Measurements from ENCODE around the gene PHF12. TPM values are rescaled to one million over a fixed set of nuclear protein-coding genes. Genes with fewer than 3 reads are reported as not detected.
A peak's percentile ranks its signal among the peaks of the same experiment; 100 is the strongest.

The PHF12 gene
- total RNA-seq, 3 donors from 2014 or later (not counting 1 experiment from before 2014, with no cell fraction given) = 163 to 177 (median 171) TPM

DNA sequence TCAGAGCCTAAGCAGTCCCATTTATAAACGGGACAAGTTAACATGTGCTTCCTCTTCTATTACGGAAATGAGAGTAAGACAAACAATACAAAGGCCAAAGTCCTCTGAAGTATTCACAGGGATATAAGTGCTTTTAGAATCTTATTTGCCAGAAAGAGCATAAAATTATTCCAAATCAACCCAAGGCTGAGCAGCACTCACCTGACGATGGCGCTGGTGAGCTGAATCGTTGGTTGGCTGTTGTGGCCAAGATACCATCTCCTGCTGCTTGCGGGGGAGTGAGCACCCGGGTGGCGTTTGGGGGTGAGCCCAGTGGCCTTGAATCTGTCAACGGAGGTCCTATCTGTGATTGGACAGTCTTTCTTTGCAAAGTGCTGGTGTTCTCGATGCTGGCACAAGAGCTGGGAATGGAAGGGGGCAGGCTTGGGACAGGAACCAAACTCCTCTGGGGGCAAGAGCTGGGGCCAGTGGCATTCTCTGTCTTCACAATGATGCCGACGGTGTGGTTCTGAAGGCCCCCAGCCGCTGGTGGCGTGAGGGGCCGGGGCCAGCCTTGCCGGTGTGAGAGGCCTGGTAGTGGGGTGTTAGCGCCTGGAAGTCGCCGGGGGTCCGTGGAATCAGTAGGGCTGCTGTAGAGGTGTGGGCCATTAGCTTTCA, 38.9 kb downstream of the PHF12 start:
- Mint-ChIP-seq H3K4me3 (no peak overlapping the region), H3K4me1 (peaks cover 0 to 6% of the 10 kb centered on the region in 2 donors), H3K36me3 (peaks cover 20% of the 10 kb centered on the region), H3K27me3 (ENCODE audit: low read depth in 2 of 2) (no peaks in the 10 kb centered on the region), H3K27ac (peak overlapping the region in 1 of 2 donors; percentile 58), H3K9me3 (no peaks in the 10 kb centered on the region)
- Histone ChIP-seq H3K36me3 (ENCODE audit: control insufficient read depth, insufficient read depth, low read length) (peaks cover 96% of the 10 kb centered on the region), H3K9me3 (ENCODE audit: control insufficient read depth, insufficient read depth, low read length) (no peaks in the 10 kb centered on the region), H3K4me3 (ENCODE audit: low read length) (no peak overlapping the region), H3K27ac (ENCODE audit: low read length) (no peak overlapping the region), H3K4me1 (ENCODE audit: control insufficient read depth, insufficient read depth, low read length) (no peaks in the 10 kb centered on the region), H3K27me3 (ENCODE audit: control insufficient read depth, insufficient read depth, low read length) (no peaks in the 10 kb centered on the region)
- 93% methylated on average over 20 of the region's 20 CpGs for WGBS (ENCODE audit: insufficient coverage)
- intact Hi-C loops (cut with micrococcal nuclease) = no loop called here
- TF ChIP-seq, protein P1, sequence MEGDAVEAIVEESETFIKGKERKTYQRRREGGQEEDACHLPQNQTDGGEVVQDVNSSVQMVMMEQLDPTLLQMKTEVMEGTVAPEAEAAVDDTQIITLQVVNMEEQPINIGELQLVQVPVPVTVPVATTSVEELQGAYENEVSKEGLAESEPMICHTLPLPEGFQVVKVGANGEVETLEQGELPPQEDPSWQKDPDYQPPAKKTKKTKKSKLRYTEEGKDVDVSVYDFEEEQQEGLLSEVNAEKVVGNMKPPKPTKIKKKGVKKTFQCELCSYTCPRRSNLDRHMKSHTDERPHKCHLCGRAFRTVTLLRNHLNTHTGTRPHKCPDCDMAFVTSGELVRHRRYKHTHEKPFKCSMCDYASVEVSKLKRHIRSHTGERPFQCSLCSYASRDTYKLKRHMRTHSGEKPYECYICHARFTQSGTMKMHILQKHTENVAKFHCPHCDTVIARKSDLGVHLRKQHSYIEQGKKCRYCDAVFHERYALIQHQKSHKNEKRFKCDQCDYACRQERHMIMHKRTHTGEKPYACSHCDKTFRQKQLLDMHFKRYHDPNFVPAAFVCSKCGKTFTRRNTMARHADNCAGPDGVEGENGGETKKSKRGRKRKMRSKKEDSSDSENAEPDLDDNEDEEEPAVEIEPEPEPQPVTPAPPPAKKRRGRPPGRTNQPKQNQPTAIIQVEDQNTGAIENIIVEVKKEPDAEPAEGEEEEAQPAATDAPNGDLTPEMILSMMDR (IDR thresholded peaks at IDR 0.05) = peak; percentile 7
- ATAC-seq = no peak
- DNase-seq = peak in 1 of 2 donors; percentile 47

DNA sequence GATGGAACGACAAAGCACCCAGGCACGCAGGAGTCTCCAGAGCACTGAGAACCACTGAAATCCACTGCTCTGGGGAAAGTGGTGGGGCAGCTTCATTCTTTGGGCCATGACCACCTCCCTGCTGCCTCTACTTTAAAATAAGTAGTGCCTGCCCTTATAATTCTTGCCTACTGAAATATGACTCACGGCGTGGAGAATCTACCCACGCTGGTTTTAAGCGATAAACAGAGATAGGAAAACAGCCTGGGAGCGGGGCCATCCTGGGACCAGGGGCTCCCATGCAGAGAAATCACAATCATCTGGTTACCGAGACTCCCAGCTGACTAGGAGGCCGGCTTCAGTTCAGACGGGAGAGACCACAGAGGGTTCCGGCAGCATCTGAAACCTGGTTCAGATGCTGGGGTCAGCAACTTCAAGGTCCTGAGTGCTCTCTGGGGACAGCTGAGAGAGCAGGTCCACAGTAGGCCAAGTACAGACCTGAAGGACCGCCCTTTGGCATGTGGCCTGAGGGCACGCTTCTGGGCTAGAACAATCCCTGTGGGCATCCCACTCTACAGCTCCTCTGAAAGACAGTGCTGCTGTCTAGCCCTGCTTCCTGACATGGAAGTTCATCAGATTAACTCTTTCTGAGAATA, 39.8 kb downstream of the PHF12 start:
- TF ChIP-seq, protein P1 (IDR thresholded peaks at IDR 0.05) = no peak
- Histone ChIP-seq H3K27me3 (ENCODE audit: control insufficient read depth, insufficient read depth, low read length) (no peaks in the 10 kb centered on the region), H3K9me3 (ENCODE audit: control insufficient read depth, insufficient read depth, low read length) (no peaks in the 10 kb centered on the region), H3K4me3 (ENCODE audit: low read length) (no peak overlapping the region), H3K36me3 (ENCODE audit: control insufficient read depth, insufficient read depth, low read length) (peaks cover 96% of the 10 kb centered on the region), H3K27ac (ENCODE audit: low read length) (no peak overlapping the region), H3K4me1 (ENCODE audit: control insufficient read depth, insufficient read depth, low read length) (no peaks in the 10 kb centered on the region)
- DNase-seq = no peak
- peaks cover 0 to 5% of the 10 kb centered on the region in 2 donors for H3K4me1 Mint-ChIP-seq
- intact Hi-C loops (cut with micrococcal nuclease) = no loop called here
- ATAC-seq = no peak
- WGBS (ENCODE audit: insufficient coverage) = 98% methylated on average over 13 of the region's 13 CpGs
- H3K4me3 Mint-ChIP-seq = no peak overlapping the region
- peaks cover 14% of the 10 kb centered on the region for H3K36me3 Mint-ChIP-seq
- H3K9me3 Mint-ChIP-seq = no peaks in the 10 kb centered on the region
- no peaks in the 10 kb centered on the region for H3K27me3 Mint-ChIP-seq (ENCODE audit: low read depth in 2 of 2)
- H3K27ac Mint-ChIP-seq = peak overlapping the region in 1 of 2 donors; percentile 58

DNA sequence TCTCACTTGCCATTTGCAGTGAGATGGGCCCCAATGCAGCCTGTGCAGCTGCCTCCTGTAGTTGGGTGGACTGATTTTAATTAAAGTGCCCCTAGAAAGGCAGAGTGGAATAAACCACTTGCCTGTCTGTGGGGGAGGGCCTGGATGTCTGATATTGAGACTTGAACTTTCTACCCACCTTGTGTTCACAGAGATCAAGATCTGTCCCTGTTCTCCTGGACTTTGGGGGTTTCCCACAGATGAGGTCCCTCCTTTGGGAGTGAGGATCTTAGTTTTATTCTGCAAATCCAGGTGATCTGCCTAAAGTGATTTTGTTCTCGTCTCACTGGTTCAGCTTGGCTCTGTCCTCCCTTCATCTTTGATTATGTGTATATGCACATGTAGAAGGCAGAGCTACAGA, 40.8 kb downstream of the PHF12 start:
- DNase-seq = no peak
- Histone ChIP-seq H3K27me3 (ENCODE audit: control insufficient read depth, insufficient read depth, low read length) (no peaks in the 10 kb centered on the region), H3K27ac (ENCODE audit: low read length) (no peak overlapping the region), H3K4me1 (ENCODE audit: control insufficient read depth, insufficient read depth, low read length) (no peaks in the 10 kb centered on the region), H3K9me3 (ENCODE audit: control insufficient read depth, insufficient read depth, low read length) (no peaks in the 10 kb centered on the region), H3K4me3 (ENCODE audit: low read length) (no peak overlapping the region), H3K36me3 (ENCODE audit: control insufficient read depth, insufficient read depth, low read length) (peaks cover 93% of the 10 kb centered on the region)
- no peak overlapping the region for H3K27ac Mint-ChIP-seq
- H3K4me1 Mint-ChIP-seq = no peaks in the 10 kb centered on the region
- peaks cover 10% of the 10 kb centered on the region for H3K36me3 Mint-ChIP-seq
- no peaks in the 10 kb centered on the region for H3K27me3 Mint-ChIP-seq (ENCODE audit: low read depth in 2 of 2)
- ATAC-seq = no peak
- intact Hi-C loops (cut with micrococcal nuclease) = no loop called here
- no CpG with 5 or more reads among the region's 1 CpG for WGBS (ENCODE audit: insufficient coverage)
- H3K4me3 Mint-ChIP-seq = no peak overlapping the region
- H3K9me3 Mint-ChIP-seq = no peaks in the 10 kb centered on the region
- TF ChIP-seq, protein P1 (IDR thresholded peaks at IDR 0.05) = no peak

All from natural killer cell (primary cell).